ENCODE data around the gene SPSB2.

DNA sequence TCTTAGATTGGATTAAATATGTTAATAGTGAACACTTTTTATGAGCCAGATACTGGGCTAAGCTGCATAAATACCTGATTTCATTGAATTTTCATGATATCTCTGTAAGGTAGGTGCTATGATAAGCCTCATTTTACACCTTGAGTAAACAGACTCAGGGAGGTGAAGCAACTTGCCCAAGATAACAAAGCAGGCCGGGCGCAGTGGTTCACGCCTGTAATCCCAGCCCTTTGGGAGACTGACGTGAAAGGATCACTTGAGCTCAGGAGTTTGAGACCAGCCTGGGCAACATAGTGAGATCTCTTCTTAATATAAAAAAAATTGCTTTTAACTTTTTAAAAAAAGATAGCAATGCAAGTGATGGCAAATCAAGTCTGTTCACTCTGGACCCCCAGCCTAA lies 31.0 kb downstream of the SPSB2 start:
- TF ChIP-seq, protein P1, sequence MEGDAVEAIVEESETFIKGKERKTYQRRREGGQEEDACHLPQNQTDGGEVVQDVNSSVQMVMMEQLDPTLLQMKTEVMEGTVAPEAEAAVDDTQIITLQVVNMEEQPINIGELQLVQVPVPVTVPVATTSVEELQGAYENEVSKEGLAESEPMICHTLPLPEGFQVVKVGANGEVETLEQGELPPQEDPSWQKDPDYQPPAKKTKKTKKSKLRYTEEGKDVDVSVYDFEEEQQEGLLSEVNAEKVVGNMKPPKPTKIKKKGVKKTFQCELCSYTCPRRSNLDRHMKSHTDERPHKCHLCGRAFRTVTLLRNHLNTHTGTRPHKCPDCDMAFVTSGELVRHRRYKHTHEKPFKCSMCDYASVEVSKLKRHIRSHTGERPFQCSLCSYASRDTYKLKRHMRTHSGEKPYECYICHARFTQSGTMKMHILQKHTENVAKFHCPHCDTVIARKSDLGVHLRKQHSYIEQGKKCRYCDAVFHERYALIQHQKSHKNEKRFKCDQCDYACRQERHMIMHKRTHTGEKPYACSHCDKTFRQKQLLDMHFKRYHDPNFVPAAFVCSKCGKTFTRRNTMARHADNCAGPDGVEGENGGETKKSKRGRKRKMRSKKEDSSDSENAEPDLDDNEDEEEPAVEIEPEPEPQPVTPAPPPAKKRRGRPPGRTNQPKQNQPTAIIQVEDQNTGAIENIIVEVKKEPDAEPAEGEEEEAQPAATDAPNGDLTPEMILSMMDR (conservative IDR thresholded peaks at IDR 0.05; ENCODE audit: low read depth in 2 of 2): no peak
- TF ChIP-seq, protein P2, sequence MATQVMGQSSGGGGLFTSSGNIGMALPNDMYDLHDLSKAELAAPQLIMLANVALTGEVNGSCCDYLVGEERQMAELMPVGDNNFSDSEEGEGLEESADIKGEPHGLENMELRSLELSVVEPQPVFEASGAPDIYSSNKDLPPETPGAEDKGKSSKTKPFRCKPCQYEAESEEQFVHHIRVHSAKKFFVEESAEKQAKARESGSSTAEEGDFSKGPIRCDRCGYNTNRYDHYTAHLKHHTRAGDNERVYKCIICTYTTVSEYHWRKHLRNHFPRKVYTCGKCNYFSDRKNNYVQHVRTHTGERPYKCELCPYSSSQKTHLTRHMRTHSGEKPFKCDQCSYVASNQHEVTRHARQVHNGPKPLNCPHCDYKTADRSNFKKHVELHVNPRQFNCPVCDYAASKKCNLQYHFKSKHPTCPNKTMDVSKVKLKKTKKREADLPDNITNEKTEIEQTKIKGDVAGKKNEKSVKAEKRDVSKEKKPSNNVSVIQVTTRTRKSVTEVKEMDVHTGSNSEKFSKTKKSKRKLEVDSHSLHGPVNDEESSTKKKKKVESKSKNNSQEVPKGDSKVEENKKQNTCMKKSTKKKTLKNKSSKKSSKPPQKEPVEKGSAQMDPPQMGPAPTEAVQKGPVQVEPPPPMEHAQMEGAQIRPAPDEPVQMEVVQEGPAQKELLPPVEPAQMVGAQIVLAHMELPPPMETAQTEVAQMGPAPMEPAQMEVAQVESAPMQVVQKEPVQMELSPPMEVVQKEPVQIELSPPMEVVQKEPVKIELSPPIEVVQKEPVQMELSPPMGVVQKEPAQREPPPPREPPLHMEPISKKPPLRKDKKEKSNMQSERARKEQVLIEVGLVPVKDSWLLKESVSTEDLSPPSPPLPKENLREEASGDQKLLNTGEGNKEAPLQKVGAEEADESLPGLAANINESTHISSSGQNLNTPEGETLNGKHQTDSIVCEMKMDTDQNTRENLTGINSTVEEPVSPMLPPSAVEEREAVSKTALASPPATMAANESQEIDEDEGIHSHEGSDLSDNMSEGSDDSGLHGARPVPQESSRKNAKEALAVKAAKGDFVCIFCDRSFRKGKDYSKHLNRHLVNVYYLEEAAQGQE (IDR thresholded peaks at IDR 0.05; ENCODE audit: unreplicated experiment): no peak
- TF ChIP-seq EZH2 (IDR thresholded peaks at IDR 0.05; ENCODE audit: low read depth, unreplicated experiment): no peak
- no peak for TF ChIP-seq EZH2phosphoT487 (IDR thresholded peaks at IDR 0.05; ENCODE audit: unreplicated experiment)
- TF ChIP-seq POLR2AphosphoS5 (IDR thresholded peaks at IDR 0.05; ENCODE audit: low read depth): no peak
- TF ChIP-seq ZNF114 (CRISPR knock-in tag; IDR thresholded peaks at IDR 0.05): no peak
- no peak for TF ChIP-seq NANOG (IDR thresholded peaks at IDR 0.05; ENCODE audit: borderline replicate concordance)
- no peak for TF ChIP-seq CREB1 (CRISPR knock-in tag; IDR thresholded peaks at IDR 0.05; ENCODE audit: low read depth)
- TF ChIP-seq JUNB (IDR thresholded peaks at IDR 0.05; ENCODE audit: unreplicated experiment): no peak

Data from GM23338 (cell line).